ENCODE measurements around the gene BLVRB.
"Not testable (repeated sequence)": the region's sequence is repeated elsewhere in the genome, so short reads cannot be mapped to it uniquely, and the experiment has no call there.

Gene BLVRB

GRCh38 chr19:40500678-40501530 is 35.4 kb upstream of the BLVRB start:
- not testable (repeated sequence) for H3K27ac Mint-ChIP-seq, ATAC-seq, H3K36me3 Mint-ChIP-seq, H3K9me3 Mint-ChIP-seq, H3K4me3 Mint-ChIP-seq, H3K4me1 Mint-ChIP-seq
- H3K27me3 Mint-ChIP-seq = peaks cover 69% of the 10 kb centered on the region

GRCh38 chr19:40499320-40499719 is 33.8 kb upstream of the BLVRB start:
- Mint-ChIP-seq H3K27me3 (peaks cover 64% of the 10 kb centered on the region), H3K27ac (no peak overlapping the region), H3K4me3 (no peak overlapping the region), H3K4me1 (no peaks in the 10 kb centered on the region), H3K36me3 (no peaks in the 10 kb centered on the region), H3K9me3 (no peaks in the 10 kb centered on the region)
- no peak for ATAC-seq

GRCh38 chr19:40497214-40497613 is 31.7 kb upstream of the BLVRB start:
- no peak for ATAC-seq
- no peaks in the 10 kb centered on the region for H3K36me3 Mint-ChIP-seq
- no peaks in the 10 kb centered on the region for H3K4me1 Mint-ChIP-seq
- peaks cover 50% of the 10 kb centered on the region for H3K27me3 Mint-ChIP-seq
- H3K4me3 Mint-ChIP-seq = no peak overlapping the region
- H3K27ac Mint-ChIP-seq = no peak overlapping the region
- no peaks in the 10 kb centered on the region for H3K9me3 Mint-ChIP-seq

- Mint-ChIP-seq H3K27ac (no peak overlapping the region), H3K27me3 (peaks cover 31% of the 10 kb centered on the region), H3K9me3 (no peaks in the 10 kb centered on the region), H3K36me3 (no peaks in the 10 kb centered on the region), H3K4me1 (no peaks in the 10 kb centered on the region), H3K4me3 (no peak overlapping the region)
- no peak for ATAC-seq
Observed at GRCh38 chr19:40494191-40494838, 28.8 kb upstream of the BLVRB start.

- Mint-ChIP-seq H3K4me3 (no peak overlapping the region), H3K9me3 (no peaks in the 10 kb centered on the region), H3K4me1 (no peaks in the 10 kb centered on the region), H3K36me3 (no peaks in the 10 kb centered on the region), H3K27ac (no peak overlapping the region), H3K27me3 (peaks cover 31% of the 10 kb centered on the region)
- no peak for ATAC-seq
Observed at GRCh38 chr19:40493778-40494177, 28.2 kb upstream of the BLVRB start.

- ATAC-seq = no peak
- Mint-ChIP-seq H3K4me1 (peaks cover 10% of the 10 kb centered on the region), H3K27ac (no peak overlapping the region), H3K36me3 (no peaks in the 10 kb centered on the region), H3K4me3 (no peak overlapping the region), H3K27me3 (peaks cover 32% of the 10 kb centered on the region), H3K9me3 (no peaks in the 10 kb centered on the region)
Observed at GRCh38 chr19:40492274-40492673, 26.7 kb upstream of the BLVRB start.

GRCh38 chr19:40489882-40490230 is 24.3 kb upstream of the BLVRB start:
- H3K4me3 Mint-ChIP-seq = no peak overlapping the region
- no peak for ATAC-seq

GRCh38 chr19:40486017-40486416 is 20.5 kb upstream of the BLVRB start:
- no peaks in the 10 kb centered on the region for H3K36me3 Mint-ChIP-seq
- no peak overlapping the region for H3K4me3 Mint-ChIP-seq
- H3K27me3 Mint-ChIP-seq = peaks cover 44% of the 10 kb centered on the region
- H3K4me1 Mint-ChIP-seq = peaks cover 10% of the 10 kb centered on the region
- H3K9me3 Mint-ChIP-seq = no peaks in the 10 kb centered on the region
- ATAC-seq = no peak
- no peak overlapping the region for H3K27ac Mint-ChIP-seq

More at GRCh38 chr19:40489882-40490230, 24.3 kb upstream of the BLVRB start:
- H3K36me3 Mint-ChIP-seq = no peaks in the 10 kb centered on the region
- H3K9me3 Mint-ChIP-seq = no peaks in the 10 kb centered on the region
- H3K4me1 Mint-ChIP-seq = peaks cover 10% of the 10 kb centered on the region
- H3K27ac Mint-ChIP-seq = no peak overlapping the region
- peaks cover 44% of the 10 kb centered on the region for H3K27me3 Mint-ChIP-seq

GRCh38 chr19:40475878-40476644 is 10.5 kb upstream of the BLVRB start:
- not testable (repeated sequence) for H3K36me3 Mint-ChIP-seq

GRCh38 chr19:40474737-40475136 is 9.2 kb upstream of the BLVRB start:
- Mint-ChIP-seq H3K4me3 (no peak overlapping the region), H3K27me3 (peaks cover 31% of the 10 kb centered on the region), H3K36me3 (no peaks in the 10 kb centered on the region), H3K27ac (no peak overlapping the region), H3K4me1 (no peaks in the 10 kb centered on the region), H3K9me3 (no peaks in the 10 kb centered on the region)
- no peak for ATAC-seq

More at GRCh38 chr19:40475878-40476644, 10.5 kb upstream of the BLVRB start:
- peaks cover 23% of the 10 kb centered on the region for H3K27me3 Mint-ChIP-seq
- H3K4me1 Mint-ChIP-seq, H3K27ac Mint-ChIP-seq, H3K4me3 Mint-ChIP-seq, H3K9me3 Mint-ChIP-seq, ATAC-seq: not testable (repeated sequence)

GRCh38 chr19:40472516-40472915 is 7.0 kb upstream of the BLVRB start:
- H3K27me3 Mint-ChIP-seq = peaks cover 28% of the 10 kb centered on the region

GRCh38 chr19:40471111-40471510 is 5.6 kb upstream of the BLVRB start:
- H3K27ac Mint-ChIP-seq = no peak overlapping the region
- no peak overlapping the region for H3K4me3 Mint-ChIP-seq
- ATAC-seq = no peak
- peaks cover 7% of the 10 kb centered on the region for H3K4me1 Mint-ChIP-seq
- peaks cover 32% of the 10 kb centered on the region for H3K27me3 Mint-ChIP-seq
- no peaks in the 10 kb centered on the region for H3K36me3 Mint-ChIP-seq
- no peaks in the 10 kb centered on the region for H3K9me3 Mint-ChIP-seq

More at GRCh38 chr19:40472516-40472915, 7.0 kb upstream of the BLVRB start:
- no peak overlapping the region for H3K4me3 Mint-ChIP-seq
- H3K4me1 Mint-ChIP-seq = no peaks in the 10 kb centered on the region
- no peaks in the 10 kb centered on the region for H3K36me3 Mint-ChIP-seq
- ATAC-seq = no peak
- no peaks in the 10 kb centered on the region for H3K9me3 Mint-ChIP-seq
- H3K27ac Mint-ChIP-seq = no peak overlapping the region

GRCh38 chr19:40469011-40469410 is 3.5 kb upstream of the BLVRB start:
- Mint-ChIP-seq H3K9me3 (no peaks in the 10 kb centered on the region), H3K27me3 (peaks cover 35% of the 10 kb centered on the region), H3K27ac (no peak overlapping the region), H3K36me3 (no peaks in the 10 kb centered on the region), H3K4me1 (peaks cover 27% of the 10 kb centered on the region), H3K4me3 (no peak overlapping the region)
- ATAC-seq = no peak

GRCh38 chr19:40466985-40467734 is 1.6 kb upstream of the BLVRB start, which contains the start of gene SPTBN4:
Gene SPTBN4, plus strand, starts transcription at chr19:40467001. Its CDS starts 5,621 bp downstream, at chr19:40472622.
- Mint-ChIP-seq H3K27me3 (peaks cover 35% of the 10 kb centered on the region), H3K36me3 (no peaks in the 10 kb centered on the region), H3K4me3 (peak within 1 kb of the TSS; percentile 80), H3K9me3 (no peaks in the 10 kb centered on the region), H3K4me1 (peaks cover 35% of the 10 kb centered on the region), H3K27ac (peak within 1 kb of the TSS; percentile 82)
- no peak for ATAC-seq
